Limb (tissue), 2 donors: ENCODE measurements around the gene DNAJB11.
"Not testable (repeated sequence)": the region's sequence is repeated elsewhere in the genome, so short reads cannot be mapped to it uniquely, and the experiment has no call there.

ENCODE experiments used
- DNase-seq, 2 donors: peaks; one replicate each; pipeline ENCODE4 v3.0.0-alpha.2; 2016; ENCODE audit errors: extremely low spot score in 2 of 2

The DNAJB11 gene

GRCh38 chr3:186570096-186570940 is at the start of gene DNAJB11:
DNAJB11 (plus strand) TSS chr3:186570720; CDS start chr3:186570898, 178 bp downstream.
- DNase-seq, result peak; percentile 98 to 99

GRCh38 chr3:186520957-186521842 is 49.3 kb upstream of the DNAJB11 start:
- DNase-seq, result no peak

GRCh38 chr3:186523022-186523421 is 47.5 kb upstream of the DNAJB11 start:
- DNase-seq, result no peak

- no peak for DNase-seq
Measured at GRCh38 chr3:186523434-186523833, 47.1 kb upstream of the DNAJB11 start.

- no peak for DNase-seq
Measured at GRCh38 chr3:186524616-186525015, 45.9 kb upstream of the DNAJB11 start.

GRCh38 chr3:186525369-186526255 is 44.9 kb upstream of the DNAJB11 start:
- no peak for DNase-seq

- DNase-seq, result no peak
Measured at GRCh38 chr3:186526256-186526606, 44.3 kb upstream of the DNAJB11 start.

- DNase-seq, result no peak
Measured at GRCh38 chr3:186529201-186529999, 41.1 kb upstream of the DNAJB11 start.

- no peak for DNase-seq
Measured at GRCh38 chr3:186530415-186530814, 40.1 kb upstream of the DNAJB11 start.

GRCh38 chr3:186531694-186532093 is 38.8 kb upstream of the DNAJB11 start:
- not testable (repeated sequence) for DNase-seq

GRCh38 chr3:186532598-186533072 is 37.9 kb upstream of the DNAJB11 start:
- no peak for DNase-seq

- no peak for DNase-seq
Measured at GRCh38 chr3:186534113-186534669, 36.3 kb upstream of the DNAJB11 start.

- DNase-seq, result no peak
Measured at GRCh38 chr3:186536883-186537844, 33.4 kb upstream of the DNAJB11 start.

- DNase-seq, result no peak
Measured at GRCh38 chr3:186538779-186539178, 31.7 kb upstream of the DNAJB11 start.

GRCh38 chr3:186540221-186540834 is 30.2 kb upstream of the DNAJB11 start:
- DNase-seq, result peak; percentile 56 to 76

GRCh38 chr3:186540835-186541226 is 29.7 kb upstream of the DNAJB11 start:
- DNase-seq, result no peak

GRCh38 chr3:186544281-186544680 is 26.2 kb upstream of the DNAJB11 start, which contains the start of gene CRYGS:
CRYGS (minus strand) TSS chr3:186544380; CDS start chr3:186544326, 54 bp downstream.
- no peak for DNase-seq

GRCh38 chr3:186549497-186549896 is 21.0 kb upstream of the DNAJB11 start:
- DNase-seq, result no peak
